ENCODE results near the gene FGGY. TPM values are rescaled to one million over a fixed set of nuclear protein-coding genes. Genes with fewer than 3 reads are reported as not detected.

The FGGY gene
- total RNA-seq, 1 experiment from 2014 or later: 17.8 TPM

DNA sequence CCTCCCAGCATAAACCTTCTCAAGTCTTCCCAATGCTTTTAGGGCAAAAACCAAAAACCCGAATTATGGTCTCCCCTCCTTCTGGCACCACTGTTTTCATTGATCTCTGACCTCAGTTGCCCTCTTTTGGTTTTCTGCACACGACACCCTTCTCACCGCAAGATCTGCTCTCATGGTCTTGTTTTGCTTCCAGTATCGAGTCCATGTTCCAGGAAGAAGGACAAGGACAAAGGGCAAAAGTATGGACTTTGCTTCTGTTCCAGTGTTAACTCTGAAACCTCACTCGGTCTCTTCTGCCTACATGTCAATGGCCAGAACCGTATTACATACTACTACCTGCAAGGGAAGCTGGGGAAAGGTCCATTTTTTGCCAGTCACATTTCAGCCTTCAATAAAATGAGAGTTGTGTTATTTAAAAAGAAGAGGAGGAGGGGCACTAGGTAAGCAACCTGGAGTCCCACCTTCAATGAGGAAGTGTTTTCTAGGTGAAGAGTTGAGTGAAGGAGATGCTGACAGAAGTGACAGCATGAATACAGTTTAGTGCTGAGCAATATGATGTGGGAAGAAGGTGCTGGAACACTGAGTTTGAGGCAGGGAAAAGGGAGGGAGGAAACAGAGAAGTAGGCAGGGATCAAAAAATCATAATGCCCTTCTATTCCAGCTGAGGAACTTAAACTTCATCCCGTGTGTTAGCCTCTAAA is 183.4 kb downstream of the FGGY start:
- no TSS peak for BruUV-seq (replicated peaks)
- DNase-seq: no peak
- Histone ChIP-seq H3K79me2 (ENCODE audit: low read depth) (no peaks in the 10 kb centered on the region), H3K27ac (no peak overlapping the region), H3K9me2 (ENCODE audit: insufficient read depth) (no peaks in the 10 kb centered on the region), H4K20me1 (ENCODE audit: insufficient read depth) (no peaks in the 10 kb centered on the region), H3K4me2 (no peak overlapping the region), H3K36me3 (ENCODE audit: low read depth) (no peaks in the 10 kb centered on the region), H3K4me3 (no peak overlapping the region), H3K9me3 (ENCODE audit: insufficient read depth, low read depth) (no peaks in the 10 kb centered on the region), H3K4me1 (replicated peaks; ENCODE audit: insufficient read depth) (peaks cover 12% of the 10 kb centered on the region), H3K27me3 (ENCODE audit: insufficient read depth, low read depth) (no peaks in the 10 kb centered on the region), H3F3A (ENCODE audit: insufficient read depth, low read depth) (0 out of 2 replicates have a peak, but pooled peaks cover 6% of the 10 kb centered on the region), H2AFZ (no peak overlapping the region)
- intact Hi-C loops (cut with micrococcal nuclease; ENCODE audit: unreplicated experiment): loop anchor here (10.0 kb wide), 1 partner anchor 696 kb away; the partner anchor contains the start of gene JUN
- ChIA-PET POLR2A (ENCODE audit: unreplicated experiment) (no interaction called here), CTCF (no interaction called here)
- TF ChIP-seq, protein P1, sequence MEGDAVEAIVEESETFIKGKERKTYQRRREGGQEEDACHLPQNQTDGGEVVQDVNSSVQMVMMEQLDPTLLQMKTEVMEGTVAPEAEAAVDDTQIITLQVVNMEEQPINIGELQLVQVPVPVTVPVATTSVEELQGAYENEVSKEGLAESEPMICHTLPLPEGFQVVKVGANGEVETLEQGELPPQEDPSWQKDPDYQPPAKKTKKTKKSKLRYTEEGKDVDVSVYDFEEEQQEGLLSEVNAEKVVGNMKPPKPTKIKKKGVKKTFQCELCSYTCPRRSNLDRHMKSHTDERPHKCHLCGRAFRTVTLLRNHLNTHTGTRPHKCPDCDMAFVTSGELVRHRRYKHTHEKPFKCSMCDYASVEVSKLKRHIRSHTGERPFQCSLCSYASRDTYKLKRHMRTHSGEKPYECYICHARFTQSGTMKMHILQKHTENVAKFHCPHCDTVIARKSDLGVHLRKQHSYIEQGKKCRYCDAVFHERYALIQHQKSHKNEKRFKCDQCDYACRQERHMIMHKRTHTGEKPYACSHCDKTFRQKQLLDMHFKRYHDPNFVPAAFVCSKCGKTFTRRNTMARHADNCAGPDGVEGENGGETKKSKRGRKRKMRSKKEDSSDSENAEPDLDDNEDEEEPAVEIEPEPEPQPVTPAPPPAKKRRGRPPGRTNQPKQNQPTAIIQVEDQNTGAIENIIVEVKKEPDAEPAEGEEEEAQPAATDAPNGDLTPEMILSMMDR (conservative IDR thresholded peaks at IDR 0.05): no peak
- no peak for TF ChIP-seq EZH2 (IDR thresholded peaks at IDR 0.05; ENCODE audit: low read depth)

DNA sequence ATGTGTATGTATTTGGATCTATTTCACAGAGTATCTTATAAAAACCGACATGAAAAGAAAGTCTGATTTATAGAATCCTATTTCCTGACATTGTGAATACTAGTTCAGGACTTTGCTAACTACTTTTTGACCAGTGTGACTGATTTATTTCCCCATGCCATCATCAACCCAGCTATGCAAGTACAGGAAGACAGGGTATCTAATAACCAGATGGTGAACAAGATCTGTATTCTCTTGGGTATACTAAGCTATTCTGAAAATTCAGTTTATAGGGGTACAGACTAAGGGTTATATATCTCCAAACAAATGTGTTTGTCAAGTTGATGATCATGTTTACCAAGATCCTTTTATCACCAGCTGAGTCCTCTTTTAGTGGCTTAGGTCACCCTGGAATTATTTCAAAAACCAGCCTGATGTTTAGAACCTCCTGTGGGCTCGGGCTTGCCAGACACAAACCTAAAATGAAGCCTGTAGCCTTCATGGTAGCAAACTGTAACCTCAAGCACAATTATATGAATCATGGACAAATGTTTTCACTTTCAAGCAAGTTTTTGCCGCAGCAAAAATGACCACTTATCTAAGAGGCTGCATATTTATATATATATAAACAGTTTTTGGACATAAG is 185.1 kb downstream of the FGGY start:
- no peaks in the 10 kb centered on the region for H3K9me3 ChIP-seq (ENCODE audit: insufficient read depth, low read depth)
- H4K20me1 ChIP-seq (ENCODE audit: insufficient read depth): no peaks in the 10 kb centered on the region
- intact Hi-C loops (cut with micrococcal nuclease; ENCODE audit: unreplicated experiment): loop anchor here (10.0 kb wide), 1 partner anchor 697 kb away; the partner anchor contains the start of gene JUN
- H3K27ac ChIP-seq: no peak overlapping the region
- H2AFZ ChIP-seq: no peak overlapping the region
- H3K36me3 ChIP-seq (ENCODE audit: low read depth): no peaks in the 10 kb centered on the region
- H3F3A ChIP-seq (ENCODE audit: insufficient read depth, low read depth): 0 out of 2 replicates have a peak, but pooled peaks cover 6% of the 10 kb centered on the region
- TF ChIP-seq, protein P1 (conservative IDR thresholded peaks at IDR 0.05): no peak
- no peak for TF ChIP-seq EZH2 (IDR thresholded peaks at IDR 0.05; ENCODE audit: low read depth)
- no peak overlapping the region for H3K4me2 ChIP-seq
- POLR2A ChIA-PET (ENCODE audit: unreplicated experiment): no interaction called here
- BruUV-seq (replicated peaks): no TSS peak
- no peaks in the 10 kb centered on the region for H3K27me3 ChIP-seq (ENCODE audit: insufficient read depth, low read depth)
- no peaks in the 10 kb centered on the region for H3K9me2 ChIP-seq (ENCODE audit: insufficient read depth)
- peaks cover 13% of the 10 kb centered on the region for H3K4me1 ChIP-seq (replicated peaks; ENCODE audit: insufficient read depth)
- CTCF ChIA-PET: no interaction called here
- no peak overlapping the region for H3K4me3 ChIP-seq
- DNase-seq: no peak
- H3K79me2 ChIP-seq (ENCODE audit: low read depth): no peaks in the 10 kb centered on the region

DNA sequence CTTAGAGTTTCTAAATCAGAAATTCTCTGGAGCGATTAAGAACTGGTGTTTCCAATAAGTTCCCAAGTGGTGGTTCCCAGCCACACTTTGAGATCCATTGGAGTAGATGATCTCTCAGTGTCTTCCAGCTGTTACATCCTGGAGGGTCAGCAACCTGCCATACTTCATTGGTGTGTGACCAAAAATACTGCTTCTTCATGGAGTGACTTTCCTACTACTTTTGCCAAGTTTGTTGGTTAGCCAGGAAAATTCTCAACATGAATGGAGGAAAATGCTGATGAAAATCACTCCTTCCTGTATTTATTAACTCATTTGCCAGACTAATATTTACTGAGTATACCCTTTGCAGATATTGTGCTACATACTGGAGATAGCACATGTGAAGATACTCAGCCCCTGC is 186.1 kb downstream of the FGGY start:
- no peak overlapping the region for H3K4me2 ChIP-seq
- no peak for DNase-seq
- H3K9me2 ChIP-seq (ENCODE audit: insufficient read depth): no peaks in the 10 kb centered on the region
- 0 out of 2 replicates have a peak, but pooled peaks cover 6% of the 10 kb centered on the region for H3F3A ChIP-seq (ENCODE audit: insufficient read depth, low read depth)
- H3K4me3 ChIP-seq: no peak overlapping the region
- ChIA-PET CTCF (no interaction called here), POLR2A (ENCODE audit: unreplicated experiment) (no interaction called here)
- intact Hi-C loops (cut with micrococcal nuclease; ENCODE audit: unreplicated experiment): loop anchor here (10.0 kb wide), 1 partner anchor 698 kb away; the partner anchor contains the start of gene JUN
- no peak overlapping the region for H2AFZ ChIP-seq
- H4K20me1 ChIP-seq (ENCODE audit: insufficient read depth): no peaks in the 10 kb centered on the region
- no peaks in the 10 kb centered on the region for H3K27me3 ChIP-seq (ENCODE audit: insufficient read depth, low read depth)
- no peaks in the 10 kb centered on the region for H3K79me2 ChIP-seq (ENCODE audit: low read depth)
- no TSS peak for BruUV-seq (replicated peaks)
- 0 out of 2 replicates have a peak overlapping the region, but pooled peaks have one; percentile 19 for H3K27ac ChIP-seq
- no peak for TF ChIP-seq EZH2 (IDR thresholded peaks at IDR 0.05; ENCODE audit: low read depth)
- TF ChIP-seq, protein P1 (conservative IDR thresholded peaks at IDR 0.05): no peak
- no peaks in the 10 kb centered on the region for H3K36me3 ChIP-seq (ENCODE audit: low read depth)
- no peaks in the 10 kb centered on the region for H3K9me3 ChIP-seq (ENCODE audit: insufficient read depth, low read depth)
- H3K4me1 ChIP-seq (replicated peaks; ENCODE audit: insufficient read depth): peaks cover 22% of the 10 kb centered on the region
